Measurements from ENCODE around the gene CSH2. TPM values are rescaled to one million over a fixed set of nuclear protein-coding genes. Genes with fewer than 3 reads are reported as not detected.

The CSH2 gene
- not detected in 2 replicates for total RNA-seq

GRCh38 chr17:63873577-63873976 is at the start of gene CSH2:
Gene CSH2 (minus strand): TSS chr17:63873677. CDS start chr17:63873614, 63 bp downstream.

GRCh38 chr17:63918789-63919305 is 45.4 kb upstream of the CSH2 start, which contains the start of gene GH1:
Gene GH1 (minus strand): TSS chr17:63918839. CDS start chr17:63918776, 63 bp downstream.

GRCh38 chr17:63911041-63911635 is 37.7 kb upstream of the CSH2 start, which contains the start of gene CSHL1:
Gene CSHL1 (minus strand): TSS chr17:63911258. CDS start chr17:63911196, 62 bp downstream.

GRCh38 chr17:63896524-63897354 is 23.3 kb upstream of the CSH2 start, which contains the start of gene CSH1:
Gene CSH1 (minus strand): TSS chr17:63896574. CDS start chr17:63896511, 63 bp downstream.

GRCh38 chr17:63881935-63882601 is 8.6 kb upstream of the CSH2 start, which contains the start of gene GH2:
Gene GH2 (minus strand): TSS chr17:63881944. CDS start chr17:63881801, 143 bp downstream.

GRCh38 chr17:63842540-63843386 is 30.7 kb downstream of the CSH2 start, which contains the start of gene SMARCD2:
Gene SMARCD2 (minus strand): TSS chr17:63842685. CDS start chr17:63842674, 11 bp downstream.

GRCh38 chr17:63827002-63827800 is 46.3 kb downstream of the CSH2 start, which contains the start of the genes FTSJ3 and PSMC5:
Gene FTSJ3 (minus strand): TSS chr17:63827663. CDS start chr17:63826902, 761 bp downstream.
Gene PSMC5 (plus strand): TSS chr17:63827431. CDS start chr17:63827491, 60 bp downstream.

Other genes with a start within 250 kb of the CSH2 start
- gene LIMD2, start 173.6 kb downstream of the CSH2 start, total RNA-seq, result 9.2 and 30.8 TPM in 2 replicates
- gene STRADA, start 131.9 kb downstream of the CSH2 start, total RNA-seq, result 12.2 and 13.2 TPM in 2 replicates
- gene CCDC47, start 100.1 kb downstream of the CSH2 start, total RNA-seq, result 24.7 and 29.5 TPM in 2 replicates
- gene DDX42, start 99.5 kb downstream of the CSH2 start, total RNA-seq, result 25.2 and 28.5 TPM in 2 replicates
- gene PSMC5, start 46.2 kb downstream of the CSH2 start, total RNA-seq, result 52.4 and 91.7 TPM in 2 replicates
- 45.0 and 48.1 TPM in 2 replicates for gene FTSJ3, start 46.0 kb downstream of the CSH2 start, total RNA-seq
- 102 and 138 TPM in 2 replicates for gene SMARCD2, start 31.0 kb downstream of the CSH2 start, total RNA-seq
- not detected in 2 replicates for gene GH2, start 8.3 kb upstream of the CSH2 start, total RNA-seq
- gene CSH1, start 22.9 kb upstream of the CSH2 start, total RNA-seq, result 0.08 TPM in 1 of 2 replicates, not detected in the other
- not detected in 2 replicates for gene CSHL1, start 37.6 kb upstream of the CSH2 start, total RNA-seq
- not detected in 2 replicates for gene GH1, start 45.2 kb upstream of the CSH2 start, total RNA-seq
- gene CD79B, start 58.7 kb upstream of the CSH2 start, total RNA-seq, result 1.3 TPM in 1 of 2 replicates, not detected in the other
- gene SCN4A, start 99.2 kb upstream of the CSH2 start, total RNA-seq, result not detected in 2 replicates
- 0.19 TPM in 1 of 2 replicates, not detected in the other for gene PRR29, start 124.7 kb upstream of the CSH2 start, total RNA-seq
- gene ICAM2, start 147.0 kb upstream of the CSH2 start, total RNA-seq, result 0.15 and 0.16 TPM in 2 replicates

All from hair follicular keratinocyte (primary cell).